GM18508 (cell line): Measurements from ENCODE around the gene BARHL1.

ENCODE experiments used
- ATAC-seq: cut with Tn5 transposase; IDR thresholded peaks from one replicate; pipeline ENCODE4 v1.9.1; 2021; ENCODE audit warnings: moderate number of reproducible peaks; ENCODE audit not compliant: insufficient read depth, unreplicated experiment

Gene BARHL1

GRCh38 chr9:132585954-132586829 is 3.8 kb downstream of the BARHL1 start:
- ATAC-seq = no peak

GRCh38 chr9:132586830-132587591 is 4.6 kb downstream of the BARHL1 start:
- no peak for ATAC-seq

- ATAC-seq = no peak
Observed at GRCh38 chr9:132587592-132587955, 5.2 kb downstream of the BARHL1 start.

GRCh38 chr9:132588098-132588497 is 5.7 kb downstream of the BARHL1 start:
- no peak for ATAC-seq

GRCh38 chr9:132588501-132589147 is 6.2 kb downstream of the BARHL1 start:
- no peak for ATAC-seq

- no peak for ATAC-seq
Observed at GRCh38 chr9:132589148-132590036, 7.0 kb downstream of the BARHL1 start.

- no peak for ATAC-seq
Observed at GRCh38 chr9:132590037-132590317, 7.6 kb downstream of the BARHL1 start.

- ATAC-seq = no peak
Observed at GRCh38 chr9:132590318-132591182, 8.1 kb downstream of the BARHL1 start.

- no peak for ATAC-seq
Observed at GRCh38 chr9:132591244-132591643, 8.8 kb downstream of the BARHL1 start.

- no peak for ATAC-seq
Observed at GRCh38 chr9:132591751-132592314, 9.4 kb downstream of the BARHL1 start.

GRCh38 chr9:132592451-132592850 is 10.0 kb downstream of the BARHL1 start:
- ATAC-seq = no peak

GRCh38 chr9:132594412-132594811 is 12.0 kb downstream of the BARHL1 start:
- no peak for ATAC-seq

- no peak for ATAC-seq
Observed at GRCh38 chr9:132595319-132595718, 12.9 kb downstream of the BARHL1 start.

GRCh38 chr9:132596200-132596599 is 13.8 kb downstream of the BARHL1 start:
- ATAC-seq = no peak

- ATAC-seq = no peak
Observed at GRCh38 chr9:132597073-132597775, 14.8 kb downstream of the BARHL1 start.

GRCh38 chr9:132600326-132600984 is 18.0 kb downstream of the BARHL1 start:
- no peak for ATAC-seq

GRCh38 chr9:132602207-132602606 is 19.8 kb downstream of the BARHL1 start:
- ATAC-seq = no peak

GRCh38 chr9:132605387-132605786 is 23.0 kb downstream of the BARHL1 start:
- no peak for ATAC-seq
